Measurements from ENCODE around the gene FOXS1. TPM values are rescaled to one million over a fixed set of nuclear protein-coding genes. Genes with fewer than 3 reads are reported as not detected.

FOXS1 gene
- total RNA-seq: under 1 TPM in 1 of 4 donors, not detected in 3; 0.33 TPM

GRCh38 chr20:31845300-31845863 lies at the start of gene FOXS1:
Gene FOXS1, minus strand, starts transcription at chr20:31845604. Its CDS starts 62 bp downstream, at chr20:31845542.
- Histone ChIP-seq H3K36me3 (no peaks in the 10 kb centered on the region), H3K27ac (peak within 1 kb of the TSS; percentile 45 to 53 (median 50)), H3K27me3 (peaks cover 0 to 5% (median 4%) of the 10 kb centered on the region in 3 donors), H3K9me3 (no peaks in the 10 kb centered on the region), H3K4me3 (peak within 1 kb of the TSS in 3 of 4 donors; percentile 33 to 41 (median 38)), H3K4me1 (peaks cover 0 to 11% of the 10 kb centered on the region in 2 donors)
- no peak for DNase-seq
- peak in 1 of 2 donors; percentile 7 for ATAC-seq
- intact Hi-C loops (cut with DNase I; ENCODE audit: low total_unique reads) (no loop called here), in situ Hi-C loops (cut with MboI; ENCODE audit: low sequenced_read_pairs in 4 of 4) (loop anchor here in 1 of 4 donors (25.0 kb wide), 1 partner anchor 108 kb away; the partner anchor contains the start of gene TPX2)
- TF ChIP-seq POLR2A (IDR thresholded peaks at IDR 0.05) (peak in 1 of 2 donors; percentile 17), CTCF (IDR thresholded peaks at IDR 0.05 in 4 of 5, conservative IDR thresholded peaks at IDR 0.05 in 1 of 5) (no peak)

GRCh38 chr20:31890646-31891045 lies 45.2 kb upstream of the FOXS1 start:
- no peaks in the 10 kb centered on the region for H3K4me1 ChIP-seq
- no peaks in the 10 kb centered on the region for H3K9me3 ChIP-seq
- DNase-seq (no peak), ATAC-seq (no peak)
- H3K36me3 ChIP-seq: no peaks in the 10 kb centered on the region
- H3K4me3 ChIP-seq: no peak overlapping the region
- in situ Hi-C loops (cut with MboI; ENCODE audit: low sequenced_read_pairs in 4 of 4): no loop called here
- intact Hi-C loops (cut with DNase I; ENCODE audit: low total_unique reads): no loop called here
- TF ChIP-seq POLR2A (IDR thresholded peaks at IDR 0.05) (no peak), CTCF (IDR thresholded peaks at IDR 0.05 in 4 of 5, conservative IDR thresholded peaks at IDR 0.05 in 1 of 5) (no peak)
- no peaks in the 10 kb centered on the region for H3K27me3 ChIP-seq
- H3K27ac ChIP-seq: no peak overlapping the region

DNA sequence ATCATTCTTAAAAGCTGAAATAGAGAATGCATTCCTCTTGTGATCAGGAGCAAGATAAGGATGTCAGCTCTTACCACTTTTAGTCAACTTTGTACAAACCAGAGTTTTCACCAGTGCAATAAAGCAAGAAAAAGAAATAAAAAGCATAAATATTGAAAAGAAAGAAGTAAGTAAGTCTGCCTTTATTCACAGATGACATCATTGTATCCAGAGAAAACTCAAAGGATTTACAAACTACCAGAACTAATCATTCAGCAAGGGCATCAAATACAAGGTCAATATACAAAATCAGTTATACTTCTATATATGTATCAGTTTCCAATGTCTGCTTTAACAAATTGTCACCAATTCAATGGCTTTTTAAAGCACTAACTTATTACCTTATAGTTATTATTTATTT lies 38.4 kb upstream of the FOXS1 start:
- H3K9me3 ChIP-seq: no peaks in the 10 kb centered on the region
- intact Hi-C loops (cut with DNase I; ENCODE audit: low total_unique reads): no loop called here
- H3K4me3 ChIP-seq: no peak overlapping the region
- DNase-seq: no peak
- no peak for TF ChIP-seq CTCF (IDR thresholded peaks at IDR 0.05 in 4 of 5, conservative IDR thresholded peaks at IDR 0.05 in 1 of 5)
- no peak for TF ChIP-seq POLR2A (IDR thresholded peaks at IDR 0.05)
- in situ Hi-C loops (cut with MboI; ENCODE audit: low sequenced_read_pairs in 4 of 4): no loop called here
- no peak for ATAC-seq
- H3K27ac ChIP-seq: no peak overlapping the region
- no peaks in the 10 kb centered on the region for H3K4me1 ChIP-seq
- no peaks in the 10 kb centered on the region for H3K36me3 ChIP-seq
- peaks cover 0 to 2% (median 0%) of the 10 kb centered on the region in 3 donors for H3K27me3 ChIP-seq

- Histone ChIP-seq H3K4me3 (no peak overlapping the region), H3K36me3 (no peaks in the 10 kb centered on the region), H3K27ac (no peak overlapping the region), H3K4me1 (no peaks in the 10 kb centered on the region), H3K9me3 (no peaks in the 10 kb centered on the region), H3K27me3 (peaks cover 0 to 8% (median 0%) of the 10 kb centered on the region in 3 donors)
- no peak for ATAC-seq
- intact Hi-C loops (cut with DNase I; ENCODE audit: low total_unique reads): no loop called here
- TF ChIP-seq CTCF (IDR thresholded peaks at IDR 0.05 in 4 of 5, conservative IDR thresholded peaks at IDR 0.05 in 1 of 5) (no peak), POLR2A (IDR thresholded peaks at IDR 0.05) (no peak)
- in situ Hi-C loops (cut with MboI; ENCODE audit: low sequenced_read_pairs in 4 of 4): no loop called here
- no peak for DNase-seq
Measured at GRCh38 chr20:31881945-31882344, 36.5 kb upstream of the FOXS1 start.

All from gastrocnemius medialis (tissue), 4 donors.